ENCODE results near the gene VSX1. TPM values are rescaled to one million over a fixed set of nuclear protein-coding genes. Genes with fewer than 3 reads are reported as not detected.

The VSX1 gene
- polyA plus RNA-seq, 1 donor (not counting 4 experiments of a cell fraction or from before 2014, with no cell fraction given): not detected

DNA sequence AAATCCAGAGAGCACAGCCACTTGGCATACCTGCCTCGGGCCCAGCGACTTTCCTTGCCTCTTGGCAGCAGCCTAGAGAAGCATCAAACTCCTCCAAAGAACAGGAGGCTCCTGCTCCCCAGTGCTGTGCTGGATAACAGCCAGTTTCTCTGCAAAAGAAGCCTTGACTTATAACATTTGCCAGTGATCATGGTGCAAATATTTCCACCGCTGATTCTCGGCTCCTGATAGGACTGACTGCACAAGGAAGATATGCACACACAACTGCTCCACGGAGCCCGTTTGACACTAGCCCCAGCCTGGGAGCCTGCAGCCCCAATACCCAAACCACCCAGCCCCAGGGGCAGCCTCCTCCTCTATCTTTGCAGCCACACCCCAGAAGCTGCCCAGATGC is 41.5 kb downstream of the VSX1 start:
- Histone ChIP-seq H3K4me3 (ENCODE audit: control insufficient read depth in 2 of 3, extremely low read depth in 1 of 3, insufficient read depth in 2 of 3, low read depth in 1 of 3, low read length in 3 of 3) (no peak overlapping the region), H3K9me3 (ENCODE audit: control insufficient read depth, low read depth, low read length) (no peaks in the 10 kb centered on the region), H3K4me1 (ENCODE audit: control insufficient read depth, extremely low read depth, insufficient read depth, low read length) (peaks cover 15% of the 10 kb centered on the region), H3K36me3 (ENCODE audit: control insufficient read depth in 2 of 2, extremely low read depth in 1 of 2, insufficient read depth in 2 of 2, low read length in 2 of 2) (no peaks in the 10 kb centered on the region), H3K4me2 (ENCODE audit: control insufficient read depth, extremely low read depth, insufficient read depth, low read depth, low read length) (no peak overlapping the region), H3K9me1 (ENCODE audit: control insufficient read depth, extremely low read depth, insufficient read depth, low read length) (no peaks in the 10 kb centered on the region), H3K9ac (ENCODE audit: control insufficient read depth, extremely low read depth, insufficient read depth, low read length) (no peak overlapping the region), H3K79me2 (ENCODE audit: control insufficient read depth, insufficient read depth, low read length) (no peaks in the 10 kb centered on the region), H4K20me1 (ENCODE audit: control insufficient read depth, extremely low read depth, insufficient read depth, low read length) (no peaks in the 10 kb centered on the region), H2AFZ (ENCODE audit: control insufficient read depth, low read length) (no peak overlapping the region), H3K27me3 (ENCODE audit: control insufficient read depth, extremely low read depth, insufficient read depth, low read length) (no peaks in the 10 kb centered on the region), H3K27ac (ENCODE audit: control insufficient read depth, insufficient read depth, low read length) (no peak overlapping the region)
- DNase-seq (ENCODE audit: low read depth, low spot score) (no peak), FAIRE-seq (peak; percentile 17)
- dilution Hi-C loops (cut with MboI; ENCODE audit: extremely low pct_ligation_motif_present, low sequenced_read_pairs): no loop called here
- TF ChIP-seq EZH2 (IDR thresholded peaks at IDR 0.05; ENCODE audit: low read length): no peak
- TF ChIP-seq, protein P1, sequence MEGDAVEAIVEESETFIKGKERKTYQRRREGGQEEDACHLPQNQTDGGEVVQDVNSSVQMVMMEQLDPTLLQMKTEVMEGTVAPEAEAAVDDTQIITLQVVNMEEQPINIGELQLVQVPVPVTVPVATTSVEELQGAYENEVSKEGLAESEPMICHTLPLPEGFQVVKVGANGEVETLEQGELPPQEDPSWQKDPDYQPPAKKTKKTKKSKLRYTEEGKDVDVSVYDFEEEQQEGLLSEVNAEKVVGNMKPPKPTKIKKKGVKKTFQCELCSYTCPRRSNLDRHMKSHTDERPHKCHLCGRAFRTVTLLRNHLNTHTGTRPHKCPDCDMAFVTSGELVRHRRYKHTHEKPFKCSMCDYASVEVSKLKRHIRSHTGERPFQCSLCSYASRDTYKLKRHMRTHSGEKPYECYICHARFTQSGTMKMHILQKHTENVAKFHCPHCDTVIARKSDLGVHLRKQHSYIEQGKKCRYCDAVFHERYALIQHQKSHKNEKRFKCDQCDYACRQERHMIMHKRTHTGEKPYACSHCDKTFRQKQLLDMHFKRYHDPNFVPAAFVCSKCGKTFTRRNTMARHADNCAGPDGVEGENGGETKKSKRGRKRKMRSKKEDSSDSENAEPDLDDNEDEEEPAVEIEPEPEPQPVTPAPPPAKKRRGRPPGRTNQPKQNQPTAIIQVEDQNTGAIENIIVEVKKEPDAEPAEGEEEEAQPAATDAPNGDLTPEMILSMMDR (optimal IDR thresholded peaks at IDR 0.05 in 1 of 3, IDR thresholded peaks at IDR 0.05 in 1 of 3, conservative IDR thresholded peaks at IDR 0.05 in 1 of 3; ENCODE audit: extremely low read depth in 1 of 3, insufficient read depth in 2 of 3, low read length in 3 of 3): no peak

DNA sequence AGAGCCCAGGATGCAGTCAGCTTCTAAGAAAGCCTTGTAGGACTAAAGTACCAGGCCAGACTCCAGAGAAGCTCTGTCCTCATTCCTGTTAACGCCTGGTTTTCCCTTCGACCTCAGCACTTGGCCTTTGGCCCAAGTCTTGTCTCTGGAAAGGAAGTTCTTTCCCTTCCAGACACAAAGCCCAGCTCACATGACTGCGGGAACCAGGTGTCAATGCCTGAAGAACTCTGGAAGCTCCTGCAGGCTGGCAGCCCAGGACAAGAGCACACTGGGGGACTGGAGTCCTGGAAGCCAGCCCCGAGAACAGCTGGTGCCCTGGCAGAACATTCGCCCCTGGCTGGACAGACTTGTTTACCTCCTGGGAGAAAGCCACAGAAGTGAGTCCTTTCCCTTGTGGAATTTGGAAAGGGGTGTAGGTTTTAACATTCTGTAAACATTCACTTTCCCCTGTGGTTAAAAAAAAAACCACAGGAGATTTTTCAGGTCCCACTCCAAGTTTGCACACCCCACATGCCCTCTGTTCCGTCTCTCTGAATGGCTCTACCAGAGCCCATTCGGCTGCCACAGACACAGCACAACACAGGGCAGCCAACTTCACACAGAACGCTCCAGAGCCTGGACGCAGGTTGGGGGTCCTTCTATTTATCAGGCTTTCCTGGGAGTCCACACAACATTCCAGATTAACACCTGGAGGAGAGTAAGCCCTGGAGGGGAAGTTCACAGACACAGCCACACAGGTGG is 42.1 kb downstream of the VSX1 start:
- Histone ChIP-seq H3K27me3 (ENCODE audit: control insufficient read depth, extremely low read depth, insufficient read depth, low read length) (no peaks in the 10 kb centered on the region), H3K4me1 (ENCODE audit: control insufficient read depth, extremely low read depth, insufficient read depth, low read length) (peaks cover 15% of the 10 kb centered on the region), H2AFZ (ENCODE audit: control insufficient read depth, low read length) (no peak overlapping the region), H3K4me3 (ENCODE audit: control insufficient read depth in 2 of 3, extremely low read depth in 1 of 3, insufficient read depth in 2 of 3, low read depth in 1 of 3, low read length in 3 of 3) (no peak overlapping the region), H3K9me3 (ENCODE audit: control insufficient read depth, low read depth, low read length) (no peaks in the 10 kb centered on the region), H4K20me1 (ENCODE audit: control insufficient read depth, extremely low read depth, insufficient read depth, low read length) (no peaks in the 10 kb centered on the region), H3K4me2 (ENCODE audit: control insufficient read depth, extremely low read depth, insufficient read depth, low read depth, low read length) (no peak overlapping the region), H3K9me1 (ENCODE audit: control insufficient read depth, extremely low read depth, insufficient read depth, low read length) (no peaks in the 10 kb centered on the region), H3K79me2 (ENCODE audit: control insufficient read depth, insufficient read depth, low read length) (no peaks in the 10 kb centered on the region), H3K27ac (ENCODE audit: control insufficient read depth, insufficient read depth, low read length) (no peak overlapping the region), H3K9ac (ENCODE audit: control insufficient read depth, extremely low read depth, insufficient read depth, low read length) (no peak overlapping the region), H3K36me3 (ENCODE audit: control insufficient read depth in 2 of 2, extremely low read depth in 1 of 2, insufficient read depth in 2 of 2, low read length in 2 of 2) (no peaks in the 10 kb centered on the region)
- TF ChIP-seq EZH2 (IDR thresholded peaks at IDR 0.05; ENCODE audit: low read length): no peak
- TF ChIP-seq, protein P1 (optimal IDR thresholded peaks at IDR 0.05 in 1 of 3, IDR thresholded peaks at IDR 0.05 in 1 of 3, conservative IDR thresholded peaks at IDR 0.05 in 1 of 3; ENCODE audit: extremely low read depth in 1 of 3, insufficient read depth in 2 of 3, low read length in 3 of 3): no peak
- DNase-seq (ENCODE audit: low read depth, low spot score): no peak
- FAIRE-seq: peak; percentile 63
- dilution Hi-C loops (cut with MboI; ENCODE audit: extremely low pct_ligation_motif_present, low sequenced_read_pairs): no loop called here
